ENCODE measurements around the gene IFITM10.

DNA sequence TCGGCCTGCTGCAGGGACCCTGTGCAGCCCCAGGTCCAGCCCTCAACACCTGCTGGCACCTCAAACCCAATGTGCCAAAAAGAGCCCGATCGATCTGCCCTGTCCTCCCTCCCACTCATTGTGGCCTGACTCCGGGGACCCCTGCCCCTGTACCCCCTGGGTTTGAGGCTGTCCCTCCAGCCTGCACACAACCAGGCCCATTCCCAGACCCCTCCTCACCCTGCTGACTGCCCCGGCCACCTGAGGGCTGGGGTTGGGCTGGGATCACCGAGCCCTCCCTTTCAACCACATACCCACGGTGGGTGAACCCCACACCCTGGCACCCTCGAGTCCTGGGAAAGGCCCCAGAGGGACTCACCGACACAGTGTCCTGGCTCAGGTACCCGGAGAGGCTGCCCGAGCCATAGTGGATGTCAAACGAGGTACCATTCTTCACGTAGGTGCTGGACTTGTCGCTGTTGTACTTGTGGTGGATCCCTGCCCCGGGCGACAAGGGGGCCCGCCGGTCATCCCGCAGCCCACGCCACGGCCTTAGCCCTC is 8.3 kb upstream of the IFITM10 start:
- TF ChIP-seq, protein P1, sequence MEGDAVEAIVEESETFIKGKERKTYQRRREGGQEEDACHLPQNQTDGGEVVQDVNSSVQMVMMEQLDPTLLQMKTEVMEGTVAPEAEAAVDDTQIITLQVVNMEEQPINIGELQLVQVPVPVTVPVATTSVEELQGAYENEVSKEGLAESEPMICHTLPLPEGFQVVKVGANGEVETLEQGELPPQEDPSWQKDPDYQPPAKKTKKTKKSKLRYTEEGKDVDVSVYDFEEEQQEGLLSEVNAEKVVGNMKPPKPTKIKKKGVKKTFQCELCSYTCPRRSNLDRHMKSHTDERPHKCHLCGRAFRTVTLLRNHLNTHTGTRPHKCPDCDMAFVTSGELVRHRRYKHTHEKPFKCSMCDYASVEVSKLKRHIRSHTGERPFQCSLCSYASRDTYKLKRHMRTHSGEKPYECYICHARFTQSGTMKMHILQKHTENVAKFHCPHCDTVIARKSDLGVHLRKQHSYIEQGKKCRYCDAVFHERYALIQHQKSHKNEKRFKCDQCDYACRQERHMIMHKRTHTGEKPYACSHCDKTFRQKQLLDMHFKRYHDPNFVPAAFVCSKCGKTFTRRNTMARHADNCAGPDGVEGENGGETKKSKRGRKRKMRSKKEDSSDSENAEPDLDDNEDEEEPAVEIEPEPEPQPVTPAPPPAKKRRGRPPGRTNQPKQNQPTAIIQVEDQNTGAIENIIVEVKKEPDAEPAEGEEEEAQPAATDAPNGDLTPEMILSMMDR (IDR thresholded peaks at IDR 0.05): no peak
- TF ChIP-seq POLR2A (IDR thresholded peaks at IDR 0.05): no peak
